Uterus (tissue), 2 donors: Measurements from ENCODE around the gene PHYKPL.

Experiments used
- POLR2A ChIP-seq, 2 donors: fragments of 450-650 bp; IDR thresholded peaks; one replicate each; pipeline ENCODE4 v1.6.1; 2016; ENCODE audit warnings: antibody characterized with exemption in 2 of 2, mild to moderate bottlenecking in 1 of 2, moderate library complexity in 1 of 2
- TF ChIP-seq, protein P1 (sequence below), 4 experiments: fragments of 200-600 bp in 2 of 4; fragments of 450-650 bp in 2 of 4; sonication (generic) in 2 of 4; IDR thresholded peaks; one replicate each; pipeline ENCODE4 v1.5.1; 2016 to 2019; ENCODE audit warnings: antibody characterized with exemption in 4 of 4, mild to moderate bottlenecking in 2 of 4, moderate library complexity in 1 of 4

DNA sequence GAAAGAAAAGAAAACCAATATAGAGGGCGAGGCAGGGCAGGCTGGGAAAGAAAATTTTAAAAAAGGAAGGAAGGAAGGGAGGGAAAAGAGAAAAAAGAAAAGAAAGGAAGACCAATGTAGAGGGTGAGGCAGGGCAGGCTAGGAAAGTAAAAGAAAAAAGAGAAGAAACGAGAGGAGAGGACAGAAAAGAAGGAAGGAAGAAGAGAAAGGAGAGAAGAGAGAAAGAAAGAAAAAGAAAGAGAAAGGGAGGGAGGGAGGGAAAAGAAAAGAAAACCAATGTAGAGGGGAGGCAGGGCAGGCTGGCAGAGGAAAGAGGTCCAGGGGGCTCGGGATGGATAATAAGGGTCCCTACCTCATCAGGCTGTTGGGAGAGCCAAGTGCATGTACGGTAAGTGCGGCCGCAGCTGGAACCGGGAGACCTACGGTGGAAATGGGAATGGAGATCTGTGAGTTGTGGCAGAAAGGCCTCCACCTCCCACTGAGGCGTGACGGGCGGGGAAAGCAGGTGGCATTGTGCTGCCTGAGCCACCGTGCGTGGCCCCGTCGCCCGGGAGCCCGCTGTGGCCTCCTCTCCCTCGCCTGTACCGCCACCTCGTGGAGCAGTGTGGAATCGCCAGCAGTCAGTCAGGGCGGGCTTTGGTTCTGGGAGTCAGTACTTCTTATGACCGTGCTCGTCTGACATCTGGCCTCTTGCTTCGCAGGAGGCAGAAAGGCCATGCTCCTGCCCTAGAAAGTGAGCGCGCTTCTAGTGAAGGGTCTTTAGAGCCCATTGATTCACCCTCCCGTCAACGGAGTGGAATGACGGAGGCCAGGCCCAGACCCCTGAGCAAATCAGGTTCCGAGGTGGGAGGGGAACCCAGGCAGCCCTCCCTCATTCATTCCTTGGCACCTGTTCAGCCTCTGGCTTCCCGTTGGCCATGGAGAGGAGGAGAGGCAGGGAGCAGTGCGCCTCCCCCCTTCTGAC, 68.5 kb downstream of the PHYKPL start:
- peak in 1 of 2 donors; percentile 19 for TF ChIP-seq POLR2A (IDR thresholded peaks at IDR 0.05)
- TF ChIP-seq, protein P1, sequence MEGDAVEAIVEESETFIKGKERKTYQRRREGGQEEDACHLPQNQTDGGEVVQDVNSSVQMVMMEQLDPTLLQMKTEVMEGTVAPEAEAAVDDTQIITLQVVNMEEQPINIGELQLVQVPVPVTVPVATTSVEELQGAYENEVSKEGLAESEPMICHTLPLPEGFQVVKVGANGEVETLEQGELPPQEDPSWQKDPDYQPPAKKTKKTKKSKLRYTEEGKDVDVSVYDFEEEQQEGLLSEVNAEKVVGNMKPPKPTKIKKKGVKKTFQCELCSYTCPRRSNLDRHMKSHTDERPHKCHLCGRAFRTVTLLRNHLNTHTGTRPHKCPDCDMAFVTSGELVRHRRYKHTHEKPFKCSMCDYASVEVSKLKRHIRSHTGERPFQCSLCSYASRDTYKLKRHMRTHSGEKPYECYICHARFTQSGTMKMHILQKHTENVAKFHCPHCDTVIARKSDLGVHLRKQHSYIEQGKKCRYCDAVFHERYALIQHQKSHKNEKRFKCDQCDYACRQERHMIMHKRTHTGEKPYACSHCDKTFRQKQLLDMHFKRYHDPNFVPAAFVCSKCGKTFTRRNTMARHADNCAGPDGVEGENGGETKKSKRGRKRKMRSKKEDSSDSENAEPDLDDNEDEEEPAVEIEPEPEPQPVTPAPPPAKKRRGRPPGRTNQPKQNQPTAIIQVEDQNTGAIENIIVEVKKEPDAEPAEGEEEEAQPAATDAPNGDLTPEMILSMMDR (IDR thresholded peaks at IDR 0.05), result peak; percentile 98 to 99 (median 98)
